Progenitor cell of endocrine pancreas (in vitro differentiated cells): Measurements from ENCODE around the gene CDADC1. TPM values are rescaled to one million over a fixed set of nuclear protein-coding genes. Genes with fewer than 3 reads are reported as not detected.

ENCODE experiments used
- DNase-seq: peaks from one replicate; pipeline ENCODE4 v3.0.0; 2021; ENCODE audit warnings: low spot score; ENCODE audit not compliant: unreplicated experiment
- H3K27ac Mint-ChIP-seq: 2 replicates; pipeline ENCODE4 v1.8.0; 2021; ENCODE audit warnings: mild to moderate bottlenecking, moderate library complexity, mixed read lengths
- H3K27me3 Mint-ChIP-seq: 2 replicates; pipeline ENCODE4 v1.8.0; 2021; ENCODE audit warnings: mixed read lengths
- H3K36me3 Mint-ChIP-seq: 2 replicates; pipeline ENCODE4 v1.8.0; 2022; ENCODE audit warnings: mixed read lengths; ENCODE audit not compliant: insufficient read depth
- H3K4me1 Mint-ChIP-seq: 2 replicates; pipeline ENCODE4 v1.8.0; 2021; ENCODE audit warnings: low read depth, mixed read lengths
- H3K4me3 Mint-ChIP-seq: 2 replicates; pipeline ENCODE4 v1.8.0; 2021; ENCODE audit warnings: low read depth, mild to moderate bottlenecking, moderate library complexity, mixed read lengths
- H3K9me3 Mint-ChIP-seq: 2 replicates; pipeline ENCODE4 v1.8.0; 2021; ENCODE audit warnings: low read depth, mixed read lengths
- CTCF ChIP-seq: fragments of 200-600 bp; sonication (generic); IDR thresholded peaks from one replicate; pipeline ENCODE4 v1.5.0; 2021; ENCODE audit warnings: antibody characterized with exemption, mild to moderate bottlenecking; ENCODE audit not compliant: unreplicated experiment
- total RNA-seq: library from RNA; stranded (reverse); gene quantifications from 2 replicates; pipeline ENCODE4 v1.2.1, GENCODE V29; 2021

Gene CDADC1
- total RNA-seq, 1 donor from 2014 or later, result 11.7 TPM

- H3K27ac Mint-ChIP-seq, result no peak overlapping the region
- H3K9me3 Mint-ChIP-seq, result no peaks in the 10 kb centered on the region
- peaks cover 40% of the 10 kb centered on the region for H3K27me3 Mint-ChIP-seq
- no peak for DNase-seq
- no peak overlapping the region for H3K4me3 Mint-ChIP-seq
- H3K4me1 Mint-ChIP-seq, result peaks cover 1% of the 10 kb centered on the region
- H3K36me3 Mint-ChIP-seq, result peaks cover 5% of the 10 kb centered on the region
- TF ChIP-seq CTCF, result no peak
These were observed 22.3 kb upstream of the CDADC1 start for GRCh38 chr13:49225223-49226042.

- no peak for DNase-seq
- Mint-ChIP-seq H3K4me1 (peaks cover 1% of the 10 kb centered on the region), H3K4me3 (no peak overlapping the region), H3K27ac (no peak overlapping the region), H3K27me3 (peaks cover 32% of the 10 kb centered on the region), H3K9me3 (no peaks in the 10 kb centered on the region), H3K36me3 (peaks cover 3% of the 10 kb centered on the region)
- no peak for TF ChIP-seq CTCF
These were observed 21.1 kb upstream of the CDADC1 start for GRCh38 chr13:49226613-49227012.

- Mint-ChIP-seq H3K9me3 (peaks cover 4% of the 10 kb centered on the region), H3K27ac (no peak overlapping the region), H3K4me1 (peaks cover 3% of the 10 kb centered on the region), H3K27me3 (no peaks in the 10 kb centered on the region), H3K4me3 (no peak overlapping the region), H3K36me3 (no peaks in the 10 kb centered on the region)
- DNase-seq, result no peak
- no peak for TF ChIP-seq CTCF
These were observed 13.0 kb upstream of the CDADC1 start for GRCh38 chr13:49234741-49235140.

- DNase-seq, result no peak
- no peak overlapping the region for H3K27ac Mint-ChIP-seq
- peaks cover 4% of the 10 kb centered on the region for H3K9me3 Mint-ChIP-seq
- H3K27me3 Mint-ChIP-seq, result no peaks in the 10 kb centered on the region
- H3K36me3 Mint-ChIP-seq, result no peaks in the 10 kb centered on the region
- no peak for TF ChIP-seq CTCF
- no peak overlapping the region for H3K4me3 Mint-ChIP-seq
- peaks cover 3% of the 10 kb centered on the region for H3K4me1 Mint-ChIP-seq
These were observed 11.8 kb upstream of the CDADC1 start for GRCh38 chr13:49235856-49236431.

- Mint-ChIP-seq H3K27ac (no peak overlapping the region), H3K4me1 (peaks cover 4% of the 10 kb centered on the region), H3K36me3 (no peaks in the 10 kb centered on the region), H3K27me3 (no peaks in the 10 kb centered on the region), H3K9me3 (peaks cover 4% of the 10 kb centered on the region), H3K4me3 (no peak overlapping the region)
- DNase-seq, result no peak
- no peak for TF ChIP-seq CTCF
These were observed 9.1 kb upstream of the CDADC1 start for GRCh38 chr13:49238621-49239020.
